Measurements from ENCODE around the gene CREBRF.
"Not testable (repeated sequence)": the region's sequence is repeated elsewhere in the genome, so short reads cannot be mapped to it uniquely, and the experiment has no call there.

The CREBRF gene

DNA sequence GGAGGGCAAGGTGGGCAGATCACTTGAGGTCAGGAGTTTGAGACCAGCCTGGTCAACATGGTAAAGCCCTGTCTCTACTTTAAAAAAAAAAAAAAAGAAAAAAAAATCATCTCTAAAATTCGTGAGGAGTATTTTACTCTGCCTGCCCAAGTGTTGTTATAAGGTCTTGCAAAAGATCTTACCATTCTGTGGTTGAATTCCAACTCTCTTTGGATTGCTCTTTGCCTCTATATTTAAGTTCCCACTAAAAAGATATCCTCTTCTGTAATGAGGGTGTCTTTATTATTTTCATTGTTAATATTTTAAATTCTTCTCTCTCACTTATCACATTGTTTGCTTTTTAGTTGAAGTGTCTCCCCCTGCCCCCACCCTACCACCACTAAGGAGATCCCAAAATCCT lies 33.4 kb downstream of the CREBRF start:
- no peak for DNase-seq

DNA sequence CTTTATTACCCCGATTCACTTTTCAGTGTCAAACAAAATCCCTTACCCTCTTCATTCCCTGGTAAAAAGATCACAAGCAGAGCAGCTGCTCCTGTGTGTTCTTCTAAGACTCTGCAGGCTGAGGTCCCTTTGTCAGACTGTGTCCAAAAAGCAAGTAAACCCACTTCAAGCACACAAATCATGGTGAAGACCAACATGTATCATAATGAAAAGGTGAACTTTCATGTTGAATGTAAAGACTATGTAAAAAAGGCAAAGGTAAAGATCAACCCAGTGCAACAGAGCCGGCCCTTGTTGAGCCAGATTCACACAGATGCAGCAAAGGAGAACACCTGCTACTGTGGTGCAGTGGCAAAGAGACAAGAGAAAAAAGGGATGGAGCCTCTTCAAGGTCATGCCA lies 34.5 kb downstream of the CREBRF start:
- no peak for DNase-seq

DNA sequence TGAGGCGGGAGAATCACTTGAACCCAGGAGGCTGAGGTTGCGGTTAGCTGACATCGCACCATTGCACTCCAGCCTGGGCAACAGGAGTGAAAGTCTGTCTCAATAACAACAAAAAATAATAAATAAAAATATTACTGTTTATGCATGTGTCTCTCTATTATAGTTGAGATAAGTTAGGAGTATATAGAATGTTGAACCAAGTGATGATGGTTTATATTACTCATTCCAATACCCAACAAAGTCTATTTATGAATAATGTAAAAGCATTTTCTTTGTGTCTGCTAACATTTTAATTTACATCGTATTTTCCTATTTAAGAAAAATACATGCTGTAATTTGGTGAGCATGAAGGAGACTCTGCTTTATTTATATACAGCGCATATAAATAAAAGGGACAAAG lies 35.8 kb downstream of the CREBRF start:
- DNase-seq: no peak

DNA sequence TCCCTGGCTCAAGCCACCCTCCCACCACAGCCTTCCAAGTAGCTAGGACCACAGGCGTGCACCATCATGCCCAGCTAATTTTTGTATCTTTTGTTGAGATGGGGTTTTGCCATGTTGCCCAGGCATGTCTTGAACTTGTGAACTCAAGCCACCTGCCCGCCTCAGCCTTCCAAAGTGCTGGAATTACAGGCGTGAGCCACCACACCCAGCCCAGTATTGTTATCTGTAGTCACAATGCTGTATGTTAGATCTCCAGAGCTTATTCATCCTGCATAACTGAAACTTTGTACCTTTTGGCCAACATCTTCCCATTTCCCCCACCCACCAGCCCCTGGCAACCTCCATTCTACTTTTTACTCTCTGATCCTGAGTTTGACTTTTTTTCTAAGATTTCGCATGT lies 37.5 kb downstream of the CREBRF start:
- DNase-seq: no peak

DNA sequence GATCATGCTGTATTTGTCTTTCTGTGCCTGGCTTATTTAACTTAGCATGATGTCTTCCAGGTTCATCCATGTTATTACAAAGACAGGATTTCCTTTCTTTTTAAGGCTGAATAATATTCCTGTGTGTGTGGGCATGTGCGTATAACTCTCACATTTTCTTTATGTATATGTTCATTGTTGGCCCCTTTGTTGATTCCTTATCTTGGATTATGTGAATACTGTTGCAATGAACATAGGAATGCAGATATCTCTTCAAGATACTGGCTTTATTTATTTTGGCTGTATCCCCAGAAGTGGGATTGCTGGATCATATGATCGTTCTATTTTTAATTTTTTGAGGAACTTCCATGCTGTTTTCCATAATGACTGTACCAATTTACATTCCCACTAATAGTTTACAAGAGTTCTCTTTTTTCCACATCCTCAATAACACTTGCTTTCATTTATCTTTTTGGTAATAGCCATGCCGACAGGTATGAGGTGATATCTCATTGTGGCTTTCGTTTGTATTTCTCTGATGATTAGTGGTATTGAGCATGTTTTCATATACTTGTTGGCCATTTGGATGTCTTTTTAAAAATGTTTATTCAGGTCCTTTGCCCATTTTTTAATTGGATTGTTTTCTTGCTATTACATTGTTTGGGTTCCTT lies 38.0 kb downstream of the CREBRF start:
- DNase-seq: no peak

DNA sequence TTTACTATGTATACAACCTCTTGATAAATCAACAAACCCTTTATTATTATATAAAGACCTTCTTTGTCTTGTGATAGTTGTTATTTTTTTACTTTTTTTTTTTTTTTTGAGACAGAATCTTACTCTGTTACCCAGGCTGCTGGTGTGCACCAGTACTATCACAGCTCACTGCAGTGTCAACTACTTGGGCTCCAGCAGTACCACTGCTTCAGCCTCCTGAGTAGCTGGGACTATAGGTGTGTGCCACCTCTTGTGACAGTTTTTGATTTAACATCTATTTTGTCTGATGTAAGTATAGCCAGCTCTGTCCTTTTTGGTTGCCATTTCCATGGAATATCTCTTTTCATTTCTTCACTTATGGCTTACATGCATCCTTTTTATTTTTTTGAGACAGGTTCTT lies 42.6 kb downstream of the CREBRF start:
- DNase-seq: no peak

DNA sequence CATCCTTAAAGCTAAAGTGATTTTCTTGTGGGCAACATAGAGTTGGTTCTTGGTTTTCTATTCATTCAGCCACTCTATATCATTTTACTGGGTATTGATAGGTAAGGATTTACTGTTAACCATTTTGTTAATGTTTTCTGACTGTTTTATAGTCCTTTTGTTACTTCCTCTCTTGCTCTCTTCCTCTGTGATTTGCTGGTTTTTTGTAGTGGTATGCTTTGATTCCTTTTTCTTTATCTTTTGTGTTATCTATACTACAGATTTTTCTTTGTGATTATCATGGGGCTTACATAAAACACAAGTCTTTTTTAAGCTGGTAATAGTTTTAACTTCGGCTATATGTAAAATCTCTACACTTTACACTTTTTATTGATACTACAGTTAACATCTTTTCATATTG lies 43.3 kb downstream of the CREBRF start:
- no peak for DNase-seq

DNA sequence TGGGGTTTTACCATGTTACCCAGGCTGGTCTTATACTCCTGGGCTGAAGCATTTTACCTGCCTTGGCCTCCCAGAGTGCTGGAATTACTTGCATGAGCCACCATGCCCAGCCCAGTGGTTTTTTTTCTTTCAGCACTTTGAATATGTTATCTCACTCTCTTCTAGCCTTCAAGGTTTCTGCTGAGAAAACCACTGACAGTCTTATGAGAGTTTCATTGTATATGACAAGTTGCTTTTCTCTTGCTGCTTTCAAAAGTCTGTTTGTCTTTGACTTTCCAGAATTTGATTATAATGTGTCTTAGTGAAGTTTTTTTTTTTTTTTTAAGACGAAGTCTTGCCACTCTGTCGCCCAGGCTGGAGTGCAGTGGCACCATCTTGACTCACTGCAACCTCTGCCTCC lies 45.1 kb downstream of the CREBRF start:
- DNase-seq: no peak

DNA sequence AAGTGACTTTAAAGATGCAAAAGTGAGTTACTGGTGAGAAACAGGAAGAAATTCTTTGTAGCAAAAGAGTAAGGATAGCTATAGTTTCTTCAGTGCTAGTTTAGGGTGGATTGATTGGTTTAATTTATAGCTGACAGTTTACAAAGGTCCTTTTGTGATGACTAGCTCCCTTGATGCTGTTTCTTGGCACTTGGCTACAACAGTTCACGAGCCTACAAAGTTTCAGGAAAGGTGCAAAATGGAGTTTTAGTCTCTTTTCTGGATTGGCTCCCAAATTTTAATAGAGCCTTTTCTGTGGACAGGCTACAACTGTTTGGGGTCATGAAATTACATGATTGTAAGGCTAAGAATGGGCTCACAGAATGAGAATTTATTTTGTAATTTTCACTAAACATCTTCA lies 47.3 kb downstream of the CREBRF start:
- DNase-seq: no peak

DNA sequence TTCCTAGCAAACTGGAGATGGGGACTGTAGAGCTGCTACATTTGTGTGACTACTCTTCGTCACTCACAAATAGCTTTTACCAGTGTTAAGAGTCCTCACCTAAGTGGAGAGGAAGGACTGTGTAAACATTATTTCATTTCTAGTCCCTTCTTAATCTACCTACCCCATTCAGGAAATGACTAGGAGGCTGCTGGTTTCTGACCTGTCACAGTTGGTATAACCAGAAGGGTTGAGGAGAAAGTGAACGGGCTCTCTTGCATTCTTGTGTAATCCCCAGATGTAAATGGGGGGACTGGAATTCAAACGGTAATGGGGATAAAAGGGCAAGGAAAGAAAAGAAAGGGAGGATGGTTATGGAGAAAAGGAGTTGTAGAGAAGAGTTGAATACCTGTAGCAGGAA lies 52.8 kb downstream of the CREBRF start:
- DNase-seq: peak; percentile 41

DNA sequence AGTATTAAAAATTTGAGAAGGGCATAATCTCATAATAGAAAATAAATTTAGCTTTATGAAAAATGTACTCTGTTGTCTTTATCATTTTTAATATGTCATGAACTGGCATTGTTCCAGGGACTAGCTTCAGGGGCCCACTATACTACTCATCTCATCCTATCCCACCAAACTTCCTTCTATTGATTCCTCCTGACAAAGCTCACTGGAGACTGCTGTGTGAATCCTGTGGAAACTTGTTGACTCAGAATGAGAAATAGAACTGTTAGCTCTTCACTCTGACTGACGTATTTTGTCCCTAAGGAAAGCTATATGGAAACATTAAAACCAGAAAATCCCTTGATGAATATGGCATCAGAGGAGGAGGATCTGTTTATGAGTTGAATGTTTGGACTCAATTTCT lies 58.4 kb downstream of the CREBRF start:
- DNase-seq: no peak

DNA sequence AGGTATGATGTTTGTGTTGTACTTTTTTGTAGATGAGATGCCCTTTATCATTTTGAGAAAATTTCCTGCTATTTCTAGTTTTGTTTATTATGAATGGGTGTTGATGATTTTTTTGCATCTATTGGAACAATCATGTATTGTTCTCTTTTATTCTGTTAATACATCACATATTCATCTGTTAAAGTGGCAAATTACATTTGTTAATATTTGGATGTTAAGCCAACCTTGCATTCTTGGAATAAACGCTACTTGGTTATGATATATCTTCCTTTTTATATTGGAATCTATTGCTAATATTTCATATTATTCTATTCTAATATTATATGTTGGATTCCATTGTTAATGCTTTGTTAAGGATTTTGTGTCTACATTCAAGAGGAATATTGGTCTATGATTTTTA lies 63.6 kb downstream of the CREBRF start:
- no peak for DNase-seq

DNA sequence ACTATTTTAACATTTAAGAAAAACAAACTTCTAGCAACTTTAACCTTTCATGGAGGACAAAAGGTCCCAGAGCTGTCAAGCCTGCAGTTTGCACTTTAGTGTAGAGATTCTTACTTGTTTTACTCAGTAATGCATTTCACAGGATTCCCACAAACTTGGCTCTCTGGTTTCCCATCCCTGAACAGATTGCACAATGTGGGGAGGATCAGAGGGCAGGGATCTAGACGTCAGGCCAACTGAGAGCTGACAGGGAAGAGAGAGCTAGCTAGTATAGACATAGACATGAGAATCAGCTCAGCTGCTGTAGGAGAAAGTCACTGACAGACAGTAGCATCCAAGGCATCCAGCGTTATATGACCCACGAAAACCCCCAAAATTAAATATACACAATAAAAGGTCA lies 67.3 kb downstream of the CREBRF start:
- no peak for DNase-seq

DNA sequence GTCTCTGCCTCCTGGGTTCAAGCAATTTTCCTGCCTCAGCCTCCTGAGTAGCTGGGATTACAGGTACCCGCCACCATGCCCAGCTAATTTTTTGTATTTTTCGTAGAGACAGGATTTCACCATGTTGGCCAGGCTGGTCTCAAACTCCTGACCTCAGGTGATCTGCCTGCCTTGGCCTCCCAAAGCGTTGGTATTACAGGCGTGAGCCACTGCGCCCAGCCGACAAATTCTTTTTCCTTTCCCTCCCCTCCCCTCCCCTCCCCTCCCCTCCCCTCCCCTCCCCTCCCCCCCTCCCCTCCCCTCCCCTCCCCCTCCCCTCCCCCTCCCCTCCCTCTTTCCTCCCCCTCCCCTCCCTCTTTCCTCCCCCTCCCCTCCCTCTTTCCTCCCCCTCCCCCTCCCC lies 76.0 kb downstream of the CREBRF start:
- not testable (repeated sequence) for DNase-seq

DNA sequence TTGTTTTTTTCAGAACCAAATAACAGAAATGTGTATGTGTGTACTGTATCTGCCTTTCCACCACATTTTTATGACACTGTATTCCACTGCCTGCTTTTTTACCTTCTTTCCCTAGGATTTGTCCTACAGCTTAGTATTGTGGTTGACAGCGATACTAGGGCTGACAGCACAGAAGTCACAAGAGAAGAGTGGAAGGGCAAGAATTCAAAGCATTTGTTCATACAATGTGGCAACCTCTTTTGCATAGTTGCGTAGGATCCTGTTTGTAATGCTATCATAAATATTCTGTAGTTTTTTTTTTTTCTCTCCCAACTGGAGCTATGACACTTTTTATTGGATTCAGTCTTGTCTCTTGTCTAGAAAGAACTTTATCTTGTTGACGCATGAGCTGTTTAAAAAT lies 82.6 kb downstream of the CREBRF start:
- no peak for DNase-seq

DNA sequence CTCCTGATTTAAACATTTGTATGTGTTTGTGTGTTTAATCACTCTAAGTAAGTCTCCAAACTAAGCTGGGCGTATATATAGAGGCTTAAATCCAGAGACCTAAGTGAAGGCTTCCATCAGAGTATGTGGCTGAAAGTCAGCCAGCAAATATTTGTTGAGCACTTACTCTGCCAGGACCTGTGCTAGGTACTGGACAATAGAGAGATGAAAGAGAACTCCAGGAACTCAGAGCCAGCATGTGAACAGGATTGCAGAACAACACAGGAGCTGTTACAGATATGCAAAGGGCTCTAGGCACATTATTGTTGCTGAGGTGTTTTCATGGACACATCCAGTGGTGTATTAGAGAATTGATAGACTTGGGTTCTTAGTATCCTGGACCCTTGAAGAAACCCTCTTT lies 83.5 kb downstream of the CREBRF start:
- DNase-seq: no peak

DNA sequence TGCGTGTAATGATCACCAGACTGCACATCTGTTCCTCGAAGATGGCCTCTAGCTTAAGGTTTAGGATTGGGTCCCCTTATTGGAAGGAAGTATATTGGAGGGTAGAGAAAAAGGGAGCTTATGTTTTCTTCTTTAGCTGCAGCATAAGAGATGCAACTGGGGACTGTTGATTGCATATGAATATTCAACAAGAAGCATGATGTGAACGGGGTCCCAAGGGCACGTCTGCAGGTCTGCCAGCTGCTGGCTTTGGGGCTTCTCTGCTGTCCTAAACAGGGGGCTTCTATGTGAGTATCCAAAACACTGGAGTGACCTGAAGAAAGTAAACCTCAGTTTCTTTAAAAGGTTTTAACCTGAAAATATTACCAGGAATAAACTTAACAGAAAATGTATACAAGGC lies 84.6 kb downstream of the CREBRF start:
- no peak for DNase-seq

DNA sequence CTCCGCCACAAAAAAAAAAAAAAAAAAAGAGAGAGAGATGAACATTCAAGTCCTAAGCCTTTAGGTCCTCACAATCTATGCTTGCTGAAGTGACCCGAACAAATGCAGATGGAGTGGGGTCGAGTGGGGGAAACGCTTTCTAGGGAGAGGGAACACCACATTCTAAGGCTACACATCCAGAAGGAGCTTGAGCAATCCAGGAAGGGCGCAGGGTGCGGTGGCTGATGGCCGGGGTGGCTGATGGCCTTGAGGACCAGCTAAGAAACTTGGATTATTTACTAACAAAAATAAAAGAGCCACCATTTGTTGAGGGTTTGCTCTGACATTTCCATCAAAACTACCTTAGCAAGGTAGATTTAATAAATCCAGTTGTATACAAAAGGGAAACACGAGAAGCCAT lies 87.4 kb downstream of the CREBRF start:
- DNase-seq: no peak

DNA sequence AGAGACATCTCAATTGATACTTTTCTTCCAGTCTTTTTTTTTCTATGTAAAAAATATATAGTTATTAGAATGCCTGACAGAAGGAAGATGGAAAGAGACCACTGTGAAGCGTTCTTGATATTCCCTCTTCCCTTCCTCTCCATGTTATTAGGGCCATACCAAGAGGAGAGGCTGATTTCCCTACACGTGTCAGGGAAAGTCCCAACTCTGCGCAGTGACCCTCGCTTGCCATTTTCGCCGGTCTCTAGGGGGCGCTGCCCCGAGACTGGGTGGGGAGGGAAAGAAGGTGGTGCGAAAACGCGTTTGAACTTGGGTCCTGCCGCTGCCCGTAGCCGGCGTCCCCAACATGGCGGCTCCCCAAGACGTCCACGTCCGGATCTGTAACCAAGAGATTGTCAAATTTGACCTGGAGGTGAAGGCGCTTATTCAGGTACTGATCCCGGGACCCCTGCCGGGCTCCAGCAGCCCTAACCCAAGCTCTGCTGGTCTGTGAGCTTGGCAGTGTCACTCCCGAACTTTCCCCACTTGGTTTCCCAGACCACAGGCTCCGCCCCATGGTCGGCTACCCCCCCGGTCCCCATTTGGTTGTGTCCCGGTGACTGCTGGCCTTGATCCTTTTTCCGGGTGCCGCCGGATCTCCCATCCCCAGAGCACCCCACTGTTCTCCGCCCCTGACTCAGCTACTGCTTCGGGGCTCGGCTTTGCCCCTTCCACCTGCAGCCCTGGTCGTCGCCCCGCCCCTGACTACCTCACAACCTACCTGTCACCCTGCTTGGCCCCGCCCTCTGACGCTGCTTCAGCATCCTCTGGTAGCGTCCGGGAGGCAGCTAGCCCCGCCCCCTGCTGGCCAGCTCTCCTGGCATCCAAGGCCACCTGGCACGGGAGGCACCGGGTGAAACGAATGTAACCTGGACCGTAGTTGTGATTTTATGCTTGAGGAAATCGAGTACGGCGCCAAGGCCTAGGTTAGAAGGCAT lies 88.3 kb downstream of the CREBRF start, which contains the start of gene BNIP1:
BNIP1 (plus strand) TSS at position 332 of the 977 bp plus-strand sequence; CDS start at position 347, 15 bp downstream.
- peak; percentile 80 for DNase-seq

DNA sequence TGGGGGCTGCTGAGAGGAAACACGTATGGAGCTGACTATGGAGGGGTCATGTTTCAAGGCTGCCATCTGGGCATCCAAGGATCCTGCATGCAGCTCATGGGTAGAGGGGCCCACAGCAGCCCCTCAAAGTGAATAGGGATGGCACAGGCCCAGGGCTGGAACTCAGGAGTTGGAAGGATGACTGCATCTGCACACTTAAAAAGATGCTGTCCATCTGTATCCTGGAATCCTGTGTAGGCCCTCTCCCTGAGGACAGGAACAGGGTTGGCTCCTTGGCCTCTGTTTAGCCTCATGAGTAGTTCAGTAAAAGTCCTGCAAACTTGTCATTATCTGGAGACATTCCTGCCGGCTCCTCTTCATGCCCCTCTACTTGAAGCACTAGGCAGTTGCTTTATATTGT lies 92.2 kb downstream of the CREBRF start:
- DNase-seq: no peak

DNA sequence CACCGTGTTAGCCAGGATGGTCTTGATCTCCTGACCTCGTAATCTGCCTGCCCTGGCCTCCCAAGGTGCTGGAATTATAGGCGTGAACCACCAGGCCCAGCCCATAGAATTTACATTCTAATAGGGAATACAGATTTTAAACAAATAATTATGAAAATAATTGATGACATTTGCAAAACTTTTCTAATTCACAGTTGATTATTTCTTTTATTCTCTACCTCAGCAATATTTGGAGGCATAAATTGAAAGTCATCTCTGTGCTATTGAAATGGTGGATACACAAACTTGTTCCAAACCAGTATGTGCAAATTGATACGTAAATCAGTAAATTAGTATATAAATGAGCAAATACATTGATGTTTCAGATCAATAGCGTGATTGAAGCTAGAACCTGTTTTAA lies 96.4 kb downstream of the CREBRF start:
- DNase-seq: no peak

DNA sequence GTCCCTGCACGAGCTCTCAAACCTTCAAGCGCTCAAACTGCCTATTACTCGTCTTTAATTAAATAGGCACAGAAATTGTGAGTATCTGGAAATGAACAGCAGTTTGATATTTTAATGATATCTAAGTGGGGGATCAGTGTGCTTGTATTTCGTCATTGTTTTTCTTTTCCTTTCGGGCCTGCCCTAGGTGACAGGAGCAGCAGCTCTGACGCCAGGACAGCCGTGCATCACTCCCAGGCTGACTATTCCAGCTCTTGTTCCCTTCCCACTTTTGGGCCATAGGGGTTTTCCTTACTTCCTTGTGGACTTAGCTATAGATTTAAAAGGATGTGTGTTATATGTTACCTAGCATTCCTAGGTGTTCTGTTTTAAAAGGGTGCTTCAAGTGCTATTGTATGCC lies 97.7 kb downstream of the CREBRF start:
- DNase-seq: no peak

DNA sequence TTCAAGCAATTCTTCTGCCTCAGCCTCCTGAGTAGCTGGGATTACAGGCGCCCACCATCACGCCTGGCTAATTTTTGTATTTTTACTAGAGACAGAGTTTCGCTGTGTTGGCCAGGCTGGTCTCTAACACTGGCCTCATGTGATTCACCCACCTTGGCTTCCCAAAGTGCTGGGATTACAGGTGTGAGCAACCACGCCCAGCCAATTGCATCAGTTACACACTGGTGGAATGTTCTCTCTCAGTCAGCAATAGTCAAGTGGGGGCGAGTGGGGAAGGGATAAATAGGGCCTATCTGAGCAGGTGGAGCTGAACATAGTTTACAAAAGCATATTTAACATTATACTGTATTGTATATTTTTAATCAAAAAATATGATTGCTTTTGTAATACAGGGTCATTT lies 98.5 kb downstream of the CREBRF start:
- not testable (repeated sequence) for DNase-seq

DNA sequence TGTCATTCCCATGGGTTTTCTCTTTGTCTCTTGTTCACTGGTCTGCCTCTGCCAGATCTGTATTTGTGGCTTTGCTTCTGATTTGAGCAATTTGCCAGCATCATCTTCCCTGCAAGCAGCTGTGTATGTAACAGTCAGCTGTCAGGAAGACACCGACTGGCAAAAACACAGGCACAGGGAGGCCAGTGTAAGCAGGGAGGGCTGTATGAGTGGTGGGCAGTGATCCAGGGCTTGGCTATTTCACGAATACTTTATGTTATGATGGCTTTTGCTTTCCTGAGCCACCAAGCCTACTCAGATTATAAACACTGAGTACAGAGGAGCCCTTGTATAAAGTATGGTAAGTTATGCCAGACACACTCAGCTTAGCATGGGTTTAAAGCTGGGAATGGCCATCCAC lies 99.8 kb downstream of the CREBRF start:
- DNase-seq: no peak
